CD4-positive, alpha-beta T cell treated with Interleukin-10 for 1 hour (primary cell): ENCODE results near the gene NT5C1A.

ENCODE experiments used
- DNase-seq: peaks from one replicate; pipeline ENCODE4 v3.0.0-alpha.2; 2020

The NT5C1A gene

DNA sequence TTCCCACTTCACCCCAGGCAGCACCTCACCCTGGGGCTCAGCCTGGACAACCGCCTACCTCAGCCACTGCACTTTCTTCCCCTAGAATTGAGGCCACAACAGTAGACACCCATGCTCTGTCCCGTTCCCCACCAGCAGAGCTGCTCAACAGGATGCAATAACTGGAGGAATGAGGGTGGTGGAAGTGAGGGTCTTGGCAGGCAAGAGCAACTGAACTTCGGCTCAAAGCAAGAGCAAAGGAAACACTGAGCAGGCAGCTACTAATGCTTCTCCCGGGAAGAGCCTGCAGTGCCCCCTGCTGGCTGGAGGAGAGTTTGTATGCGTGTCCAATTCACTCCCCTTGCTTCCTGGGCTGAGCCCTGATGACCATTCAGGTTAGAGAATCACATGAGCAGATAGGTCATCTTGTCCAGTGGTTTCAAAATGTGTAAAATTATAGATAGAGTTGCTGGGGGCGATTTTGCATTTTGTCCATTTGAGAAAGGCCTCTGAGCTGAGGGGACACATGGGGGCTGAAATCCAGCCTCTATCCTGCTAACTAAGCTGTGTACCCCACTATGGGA lies 13.9 kb downstream of the NT5C1A start:
- DNase-seq, result peak; percentile 69

GRCh38 chr1:39657402-39657801 lies 14.5 kb downstream of the NT5C1A start:
- no peak for DNase-seq

- no peak for DNase-seq
Observed at GRCh38 chr1:39656391-39656790, 15.5 kb downstream of the NT5C1A start.

- no peak for DNase-seq
Observed at GRCh38 chr1:39655578-39656268, 16.2 kb downstream of the NT5C1A start.

- no peak for DNase-seq
Observed at GRCh38 chr1:39654291-39654690, 17.6 kb downstream of the NT5C1A start.

DNA sequence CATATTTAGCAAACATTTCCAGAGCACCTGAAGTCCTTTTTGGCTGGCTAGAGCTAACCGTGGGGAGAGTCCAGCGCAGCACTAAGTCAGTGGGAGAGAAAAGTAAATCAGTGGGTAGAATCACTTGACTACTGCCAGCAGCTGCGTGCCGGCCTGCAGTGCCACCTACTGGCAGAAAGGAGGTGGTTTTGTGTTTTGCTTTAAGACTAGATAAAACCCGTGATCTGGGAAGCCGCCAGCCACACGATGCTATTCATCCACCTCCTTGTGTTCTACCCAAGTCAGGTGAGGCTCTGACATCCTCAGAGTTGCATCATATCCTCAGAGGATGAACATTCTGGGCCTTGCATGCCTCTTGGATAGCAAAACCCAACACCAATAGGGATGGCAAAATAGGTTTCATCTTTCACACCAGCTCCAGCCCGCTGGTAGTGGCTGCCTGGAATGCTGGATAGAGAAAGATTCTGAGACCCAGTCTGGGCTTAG lies 18.3 kb downstream of the NT5C1A start:
- peak; percentile 76 for DNase-seq

GRCh38 chr1:39652554-39652953 lies 19.4 kb downstream of the NT5C1A start:
- no peak for DNase-seq

DNA sequence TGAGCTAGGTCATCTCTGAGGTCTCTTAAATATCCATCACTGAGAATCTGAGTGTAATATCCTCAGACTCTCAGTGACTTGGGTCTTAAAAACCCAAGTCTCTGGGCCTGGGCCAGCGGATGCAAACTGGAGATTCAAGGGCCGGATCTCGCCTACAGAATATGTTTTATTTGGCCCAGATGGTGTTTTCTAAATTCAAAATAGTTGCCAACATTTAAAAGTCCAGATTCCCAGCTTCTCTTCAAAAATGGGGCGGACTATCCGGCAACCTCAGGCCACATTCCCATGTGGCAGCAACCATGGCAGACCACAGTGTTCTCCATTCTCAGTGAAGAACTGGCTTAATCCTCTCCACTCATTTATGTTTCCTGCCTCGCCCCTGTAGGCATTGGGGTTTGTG lies 19.8 kb downstream of the NT5C1A start:
- DNase-seq, result no peak

- no peak for DNase-seq
Observed at GRCh38 chr1:39650431-39650830, 21.5 kb downstream of the NT5C1A start.

DNA sequence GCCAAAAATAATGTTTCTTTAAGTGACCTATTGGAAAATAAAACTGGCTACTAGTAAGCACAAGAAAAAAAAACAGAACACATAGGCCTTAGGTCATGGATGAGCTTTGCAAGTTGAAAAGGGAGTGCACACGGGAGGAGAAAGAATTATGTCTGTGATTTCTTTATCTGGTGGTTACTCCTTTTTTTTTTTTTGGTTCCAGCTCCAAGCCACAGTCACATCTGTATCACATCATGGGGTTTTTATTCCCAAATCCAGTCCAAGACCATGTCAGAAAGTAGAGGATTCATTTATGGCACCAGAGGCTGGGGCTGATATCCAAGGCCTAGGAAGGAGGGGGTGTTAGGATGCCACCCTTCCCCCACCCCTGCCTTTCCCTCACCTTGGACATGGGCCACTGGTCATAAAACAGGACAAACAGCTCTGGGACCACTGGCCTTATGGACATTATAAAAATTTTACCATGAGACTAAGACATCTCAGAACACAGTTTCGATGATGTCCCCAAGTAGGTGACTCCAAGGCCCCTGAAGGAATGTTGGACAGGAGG lies 22.2 kb downstream of the NT5C1A start:
- DNase-seq, result no peak

DNA sequence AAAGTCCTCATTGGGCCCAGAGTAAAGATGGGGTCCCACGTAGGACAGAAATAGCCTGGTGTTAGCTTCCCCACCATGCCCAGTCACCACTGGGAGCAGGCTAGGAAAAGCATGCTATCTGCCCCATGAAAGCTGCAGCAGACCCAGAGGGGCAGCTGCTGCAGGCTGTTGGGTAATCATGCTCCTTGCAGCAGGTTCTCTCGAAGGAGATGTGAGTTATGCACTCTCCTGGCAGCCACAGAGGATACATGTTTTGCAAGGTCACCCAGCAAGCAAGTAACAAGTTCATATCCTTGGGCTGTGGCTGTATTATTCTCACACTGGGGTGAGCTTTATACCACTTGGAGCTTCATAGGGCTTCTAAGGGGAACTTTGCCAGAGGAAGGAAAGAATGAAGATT lies 23.4 kb downstream of the NT5C1A start:
- no peak for DNase-seq

DNA sequence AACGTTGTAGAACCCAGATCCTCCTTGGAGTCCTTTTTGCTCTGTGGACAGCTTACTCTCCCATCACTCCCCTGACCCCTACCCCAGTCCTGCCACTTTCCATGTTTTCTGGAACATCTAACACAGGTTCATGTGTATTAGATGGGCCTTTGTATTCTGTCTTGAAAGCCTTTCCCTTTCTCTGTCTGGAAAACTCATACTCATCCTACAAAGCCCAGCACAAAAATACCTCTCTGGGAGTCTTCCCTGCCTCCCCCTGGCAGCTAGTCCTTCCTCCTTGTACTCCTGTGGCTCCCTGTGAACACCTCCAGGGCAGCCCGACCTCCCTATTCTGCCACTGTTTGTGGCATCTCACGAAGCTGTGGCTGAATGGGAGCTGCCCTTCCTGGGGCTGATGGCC lies 24.7 kb downstream of the NT5C1A start:
- no peak for DNase-seq

DNA sequence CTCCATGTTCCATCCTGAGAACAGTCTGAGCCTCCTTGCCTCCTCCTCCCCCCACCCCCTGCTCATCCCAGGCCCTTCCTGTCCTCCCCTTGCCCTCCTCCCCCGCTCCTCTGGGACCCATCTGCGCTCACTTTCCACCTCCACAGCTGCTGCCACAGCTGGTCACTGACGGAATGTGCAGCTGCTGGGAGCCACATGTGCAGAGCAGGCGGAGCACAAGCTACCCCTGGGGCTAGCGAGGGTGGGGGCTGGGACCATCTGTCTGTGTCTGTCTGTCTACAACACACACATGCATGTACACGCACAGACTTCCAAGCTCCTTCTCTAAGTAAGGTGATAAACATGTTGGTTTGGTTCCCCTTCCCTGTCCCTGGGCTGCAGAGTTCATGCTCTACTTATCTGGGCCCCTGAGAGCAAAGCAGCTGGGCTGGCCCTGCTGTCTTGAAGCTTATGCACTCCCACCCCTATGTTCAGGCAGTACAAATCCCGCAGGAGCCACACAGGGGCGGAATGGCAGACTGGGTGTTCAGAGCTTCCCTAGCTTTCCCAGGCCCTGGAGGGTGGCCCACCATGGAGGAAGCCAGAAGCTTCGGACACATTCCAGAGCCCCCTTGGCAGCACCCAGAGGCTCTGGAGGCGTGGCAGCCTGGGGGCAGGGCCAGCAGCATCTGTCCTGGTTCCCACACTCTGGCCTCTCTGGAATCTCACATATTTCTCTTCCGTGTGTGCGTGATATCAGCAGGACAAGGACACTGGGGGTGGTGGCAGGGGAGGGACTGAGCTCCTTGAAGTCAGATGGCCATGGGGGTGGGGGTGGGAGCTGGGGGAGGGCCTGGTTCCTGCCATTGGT lies 25.4 kb downstream of the NT5C1A start:
- no peak for DNase-seq

DNA sequence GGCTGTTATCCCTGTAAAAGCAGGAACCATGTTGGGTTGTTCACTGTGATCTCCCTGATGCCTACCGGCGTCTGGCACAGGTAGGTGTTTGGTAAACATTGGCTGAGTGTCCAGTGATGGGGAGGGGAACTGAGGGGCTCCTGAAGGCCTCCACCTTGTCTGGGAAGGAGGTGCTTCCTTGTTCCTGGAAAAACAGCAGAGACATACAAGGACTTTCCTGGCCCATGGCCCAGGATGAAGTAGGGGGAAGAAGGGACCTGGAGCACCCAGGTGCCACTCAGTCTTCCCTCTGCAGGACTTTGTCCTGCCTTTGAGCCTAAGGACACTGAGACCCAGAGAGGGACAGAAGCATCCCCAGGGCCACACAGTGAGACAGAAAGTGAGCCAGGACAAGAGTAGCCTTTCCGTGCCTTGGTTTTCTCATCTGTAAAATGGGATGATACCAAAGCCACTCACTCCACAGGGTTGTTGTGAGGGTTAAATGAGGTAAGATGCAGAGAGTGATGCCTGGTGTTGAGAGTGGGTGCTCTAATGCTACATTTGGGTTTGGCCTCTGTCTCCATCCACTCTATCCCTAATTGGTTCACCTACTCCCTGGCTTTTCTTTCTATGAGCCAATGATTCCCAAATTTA lies 26.4 kb downstream of the NT5C1A start:
- no peak for DNase-seq

DNA sequence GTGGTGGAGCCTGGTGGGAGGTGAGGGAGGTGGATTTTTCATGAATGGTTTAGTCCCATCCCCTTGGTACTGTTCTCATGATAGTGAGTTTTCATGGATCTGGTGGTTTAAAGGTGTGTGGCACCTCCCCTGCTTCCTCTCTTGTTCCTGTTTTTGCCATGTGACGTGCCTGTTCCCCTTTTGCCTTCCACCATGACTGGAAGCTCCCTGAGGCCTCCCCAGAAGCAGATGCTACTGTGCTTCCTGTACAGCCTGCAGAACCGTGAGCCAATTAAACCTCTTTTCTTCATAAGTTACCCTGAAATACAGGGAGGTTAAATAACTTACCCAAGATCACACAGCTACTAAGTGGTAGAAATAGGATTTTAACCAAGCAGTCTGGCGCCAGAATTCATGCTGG lies 28.2 kb downstream of the NT5C1A start:
- DNase-seq, result no peak

DNA sequence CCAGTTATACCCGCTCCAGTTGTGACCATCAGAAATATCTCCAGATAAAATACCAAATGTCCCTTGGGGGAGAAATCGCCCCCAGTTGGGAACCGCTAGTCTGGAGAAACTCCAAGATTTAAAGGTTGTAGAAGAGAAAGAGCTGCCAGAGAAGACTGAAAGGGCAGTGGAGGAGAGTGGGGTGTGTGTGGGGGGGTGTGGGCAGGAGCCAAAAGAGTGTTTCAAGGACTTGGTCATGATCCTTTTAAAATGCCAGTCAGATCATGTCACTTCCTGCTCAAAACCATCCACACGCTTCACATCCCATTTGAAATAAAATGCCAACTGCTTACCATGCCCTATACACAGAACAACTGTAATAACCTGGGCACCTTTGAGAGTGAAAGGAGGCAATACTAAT lies 29.1 kb downstream of the NT5C1A start:
- DNase-seq, result no peak

GRCh38 chr1:39640861-39641260 lies 31.0 kb downstream of the NT5C1A start:
- DNase-seq, result no peak

DNA sequence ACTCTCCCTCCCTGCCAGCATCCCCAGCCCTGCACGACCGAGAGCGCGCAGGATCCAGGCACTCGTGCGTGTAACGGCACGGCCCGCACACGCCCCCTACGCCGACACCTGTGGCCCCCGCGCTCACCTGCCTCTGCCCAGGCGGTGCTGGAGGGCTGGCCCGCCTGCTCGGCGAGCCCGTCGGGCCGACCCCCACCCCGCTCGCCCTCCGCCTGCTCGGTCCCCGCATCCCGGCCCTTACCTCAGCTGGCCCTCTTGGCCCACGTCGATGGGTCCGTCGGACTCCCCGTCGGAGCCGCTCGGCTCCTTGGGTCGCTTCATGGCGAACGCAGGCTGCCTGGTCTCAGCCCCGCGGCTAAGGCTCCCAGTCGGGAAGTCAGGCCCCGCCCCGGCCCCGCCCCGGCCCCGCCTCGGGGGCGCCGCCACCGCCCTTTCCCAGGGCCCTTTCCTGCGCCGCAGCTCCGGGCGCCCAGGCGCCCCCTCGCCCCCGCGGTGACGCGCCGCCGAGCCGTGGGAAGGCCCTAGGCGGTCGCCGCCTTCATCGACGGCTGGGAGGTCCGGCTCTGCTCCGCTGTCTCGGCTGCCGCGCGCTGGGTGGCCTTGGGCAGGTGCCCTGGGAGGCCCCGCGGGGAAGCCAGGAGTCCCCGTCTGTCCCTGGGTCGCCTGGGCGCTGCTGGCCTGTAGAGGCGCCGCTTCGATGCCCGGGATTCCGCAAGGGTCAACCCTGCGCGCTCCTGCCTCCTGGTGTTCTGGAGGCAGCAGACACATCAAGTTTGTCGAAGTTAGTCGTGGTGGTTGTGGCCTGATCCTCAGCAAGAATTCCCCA lies 32.4 kb downstream of the NT5C1A start, which contains the start of gene HEYL:
TSS of gene HEYL (minus strand) at position 339 of the 826 bp plus-strand sequence. CDS start at position 321, 18 bp downstream.
- DNase-seq, result peak; percentile 64

DNA sequence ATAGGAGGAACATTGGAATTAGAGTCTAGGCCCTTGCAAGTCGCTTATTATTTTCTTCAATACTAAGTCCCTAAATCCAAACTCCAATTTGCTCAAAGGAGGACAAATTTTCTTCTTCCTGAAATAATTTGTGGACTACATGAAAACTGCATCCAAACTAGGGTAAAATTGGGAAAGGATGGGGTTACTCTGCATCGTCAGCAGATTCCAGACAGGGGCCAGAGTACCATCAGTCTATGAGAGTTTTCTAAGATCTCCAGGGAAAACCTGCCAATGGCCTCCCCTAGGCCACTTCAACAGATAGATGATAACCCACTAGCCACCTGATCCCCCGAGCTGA lies 33.0 kb downstream of the NT5C1A start:
- no peak for DNase-seq

DNA sequence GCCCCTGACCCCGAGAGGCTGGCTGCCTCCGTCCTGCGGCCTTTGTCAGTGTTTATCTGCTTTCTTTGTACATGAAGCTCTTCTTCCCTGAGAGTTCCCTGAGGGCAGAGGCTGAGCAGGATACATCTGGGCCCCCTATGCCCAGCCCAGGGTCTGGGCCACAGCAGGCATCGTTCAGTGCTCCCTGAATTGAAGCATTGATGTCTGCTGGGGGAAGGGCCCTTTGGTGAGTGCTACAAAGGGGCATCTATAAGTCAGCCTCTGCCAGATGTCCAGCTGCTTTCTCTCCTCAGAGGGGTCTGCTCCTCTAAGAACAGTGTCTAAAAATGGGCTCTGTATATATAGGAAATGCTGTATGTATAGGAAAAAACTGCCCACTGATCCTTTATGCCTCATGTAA lies 34.5 kb downstream of the NT5C1A start:
- DNase-seq, result no peak

DNA sequence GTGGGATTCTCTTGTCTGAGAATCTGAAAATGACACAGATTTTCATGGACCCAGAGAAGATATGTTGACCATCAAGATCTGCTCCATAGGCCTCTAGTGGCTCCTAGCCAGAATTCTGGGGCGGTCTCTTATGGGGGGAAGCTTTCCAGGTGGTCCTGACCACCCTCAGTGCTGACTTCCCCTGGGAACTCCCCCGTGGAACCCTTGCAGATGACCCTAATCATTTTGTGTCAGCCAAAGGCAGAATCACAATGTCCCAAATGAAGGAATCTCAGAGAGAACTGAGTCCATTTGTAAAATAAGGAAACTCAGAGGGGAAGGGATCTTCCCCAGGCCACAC lies 36.1 kb downstream of the NT5C1A start:
- no peak for DNase-seq

DNA sequence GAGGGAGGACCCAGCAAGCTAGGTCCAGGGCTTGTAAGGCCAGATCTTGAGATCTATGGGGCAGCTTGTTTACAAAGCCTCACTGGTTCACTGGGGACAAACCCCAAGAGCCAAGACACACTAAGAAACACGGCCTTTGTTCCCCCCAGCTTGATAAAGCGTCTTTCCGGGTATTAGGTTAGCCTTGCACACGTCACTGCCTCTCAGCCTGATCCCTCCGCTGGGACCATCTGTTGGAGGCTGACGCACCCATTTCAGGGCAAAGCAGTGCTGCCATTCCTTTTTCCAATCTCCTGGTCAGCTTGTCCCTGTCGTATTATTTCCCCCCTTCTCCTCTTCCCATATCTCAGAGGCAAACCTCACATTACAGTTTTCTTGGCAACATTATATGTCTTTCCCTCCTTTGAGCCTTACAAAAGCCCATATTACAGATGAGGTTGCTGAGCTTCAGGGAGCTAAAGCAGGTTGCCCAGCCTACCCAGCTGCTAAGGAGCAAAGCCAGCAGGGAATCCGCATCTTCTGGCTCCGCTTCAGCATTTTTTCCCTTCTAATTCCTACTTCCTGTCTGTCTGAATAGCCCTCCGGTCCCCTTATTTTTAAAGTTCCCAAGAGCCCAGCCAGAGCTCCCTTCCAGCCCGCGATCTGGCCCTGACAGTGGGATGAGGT lies 36.6 kb downstream of the NT5C1A start:
- DNase-seq, result no peak
